Measurements from ENCODE around the gene FARP2.
"Not testable (repeated sequence)": the region's sequence is repeated elsewhere in the genome, so short reads cannot be mapped to it uniquely, and the experiment has no call there.

Gene FARP2

GRCh38 chr2:241503776-241504392 lies 147.8 kb downstream of the FARP2 start:
- no peaks in the 10 kb centered on the region for H3K27me3 ChIP-seq (ENCODE audit: control insufficient read depth, insufficient read depth, low read length)
- DNase-seq (ENCODE audit: low read depth, low spot score): no peak
- H3K9me3 ChIP-seq (ENCODE audit: control insufficient read depth, insufficient read depth, low read length): no peaks in the 10 kb centered on the region
- H3K36me3 ChIP-seq (ENCODE audit: control insufficient read depth, insufficient read depth, low read length): peaks cover 16% of the 10 kb centered on the region
- no CpG with 5 or more reads among the region's 12 CpGs for WGBS (ENCODE audit: insufficient coverage, insufficient read length)
- H3K27ac ChIP-seq (ENCODE audit: low read length): no peak overlapping the region
- H3K4me1 ChIP-seq (ENCODE audit: control insufficient read depth, insufficient read depth, low read length): no peaks in the 10 kb centered on the region; the same call in 1 of the 2 replicates
- no peak overlapping the region for H3K4me3 ChIP-seq (ENCODE audit: low read length)

- H3K27me3 ChIP-seq (ENCODE audit: control insufficient read depth, insufficient read depth, low read length): no peaks in the 10 kb centered on the region
- H3K9me3 ChIP-seq (ENCODE audit: control insufficient read depth, insufficient read depth, low read length): no peaks in the 10 kb centered on the region
- no peak for DNase-seq (ENCODE audit: low read depth, low spot score)
- no peak overlapping the region for H3K4me3 ChIP-seq (ENCODE audit: low read length)
- peaks cover 7% of the 10 kb centered on the region for H3K36me3 ChIP-seq (ENCODE audit: control insufficient read depth, insufficient read depth, low read length)
- peaks cover 6% of the 10 kb centered on the region for H3K4me1 ChIP-seq (ENCODE audit: control insufficient read depth, insufficient read depth, low read length)
- no peak overlapping the region for H3K27ac ChIP-seq (ENCODE audit: low read length)
- no CpG with 5 or more reads among the region's 15 CpGs for WGBS (ENCODE audit: insufficient coverage, insufficient read length)
Observed at GRCh38 chr2:241505086-241505780, 149.1 kb downstream of the FARP2 start.

- Histone ChIP-seq H3K9me3 (ENCODE audit: control insufficient read depth, insufficient read depth, low read length) (no peaks in the 10 kb centered on the region), H3K4me1 (ENCODE audit: control insufficient read depth, insufficient read depth, low read length) (peaks cover 6% of the 10 kb centered on the region), H3K27ac (ENCODE audit: low read length) (no peak overlapping the region), H3K36me3 (ENCODE audit: control insufficient read depth, insufficient read depth, low read length) (peaks cover 5% of the 10 kb centered on the region), H3K27me3 (ENCODE audit: control insufficient read depth, insufficient read depth, low read length) (no peaks in the 10 kb centered on the region), H3K4me3 (ENCODE audit: low read length) (no peak overlapping the region)
- WGBS (ENCODE audit: insufficient coverage, insufficient read length): no CpG with 5 or more reads among the region's 7 CpGs
- no peak for DNase-seq (ENCODE audit: low read depth, low spot score)
Observed at GRCh38 chr2:241505781-241506201, 149.7 kb downstream of the FARP2 start.

DNA sequence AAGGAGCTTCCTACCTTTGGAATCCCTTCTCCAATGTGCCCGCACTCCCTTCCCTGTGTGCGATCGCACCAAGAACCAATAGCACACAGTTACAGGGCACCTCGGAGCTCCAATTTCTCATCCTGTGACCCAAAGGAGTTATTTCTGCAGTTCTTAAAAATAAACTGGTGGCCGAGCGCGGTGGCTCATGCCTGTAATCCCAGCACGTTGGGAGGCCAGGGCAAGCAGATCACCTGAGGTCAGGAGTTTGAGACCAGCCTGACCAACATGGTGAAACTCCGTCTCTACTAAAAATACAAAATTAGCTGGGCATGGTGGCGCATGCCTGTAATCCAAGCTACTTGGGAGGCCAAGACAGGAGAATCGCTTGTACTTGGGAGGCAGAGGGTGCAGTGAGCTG lies 150.2 kb downstream of the FARP2 start:
- DNase-seq (ENCODE audit: low read depth, low spot score); H3K9me3 ChIP-seq (ENCODE audit: control insufficient read depth, insufficient read depth, low read length); H3K4me3 ChIP-seq (ENCODE audit: low read length); H3K4me1 ChIP-seq (ENCODE audit: control insufficient read depth, insufficient read depth, low read length); H3K27ac ChIP-seq (ENCODE audit: low read length); H3K36me3 ChIP-seq (ENCODE audit: control insufficient read depth, insufficient read depth, low read length); H3K27me3 ChIP-seq (ENCODE audit: control insufficient read depth, insufficient read depth, low read length): not testable (repeated sequence)
- no CpG with 5 or more reads among the region's 11 CpGs for WGBS (ENCODE audit: insufficient coverage, insufficient read length)

GRCh38 chr2:241506793-241507429 lies 150.8 kb downstream of the FARP2 start:
- peak overlapping the region; percentile 62; the same call in 1 of the 2 replicates for H3K4me3 ChIP-seq (ENCODE audit: low read length)
- no peaks in the 10 kb centered on the region for H3K27me3 ChIP-seq (ENCODE audit: control insufficient read depth, insufficient read depth, low read length)
- H3K9me3 ChIP-seq (ENCODE audit: control insufficient read depth, insufficient read depth, low read length): no peaks in the 10 kb centered on the region
- peaks cover 6% of the 10 kb centered on the region for H3K4me1 ChIP-seq (ENCODE audit: control insufficient read depth, insufficient read depth, low read length)
- no peak for DNase-seq (ENCODE audit: low read depth, low spot score)
- WGBS (ENCODE audit: insufficient coverage, insufficient read length): no CpG with 5 or more reads among the region's 19 CpGs
- H3K36me3 ChIP-seq (ENCODE audit: control insufficient read depth, insufficient read depth, low read length): no peaks in the 10 kb centered on the region
- no peak overlapping the region for H3K27ac ChIP-seq (ENCODE audit: low read length)

- DNase-seq (ENCODE audit: low read depth, low spot score): no peak
- Histone ChIP-seq H3K9me3 (ENCODE audit: control insufficient read depth, insufficient read depth, low read length) (no peaks in the 10 kb centered on the region), H3K36me3 (ENCODE audit: control insufficient read depth, insufficient read depth, low read length) (no peaks in the 10 kb centered on the region), H3K4me3 (ENCODE audit: low read length) (peak overlapping the region; percentile 62), H3K4me1 (ENCODE audit: control insufficient read depth, insufficient read depth, low read length) (peaks cover 6% of the 10 kb centered on the region), H3K27me3 (ENCODE audit: control insufficient read depth, insufficient read depth, low read length) (no peaks in the 10 kb centered on the region), H3K27ac (ENCODE audit: low read length) (no peak overlapping the region)
- no CpG with 5 or more reads among the region's 67 CpGs for WGBS (ENCODE audit: insufficient coverage, insufficient read length)
Observed at GRCh38 chr2:241507430-241508239, 151.6 kb downstream of the FARP2 start.

DNA sequence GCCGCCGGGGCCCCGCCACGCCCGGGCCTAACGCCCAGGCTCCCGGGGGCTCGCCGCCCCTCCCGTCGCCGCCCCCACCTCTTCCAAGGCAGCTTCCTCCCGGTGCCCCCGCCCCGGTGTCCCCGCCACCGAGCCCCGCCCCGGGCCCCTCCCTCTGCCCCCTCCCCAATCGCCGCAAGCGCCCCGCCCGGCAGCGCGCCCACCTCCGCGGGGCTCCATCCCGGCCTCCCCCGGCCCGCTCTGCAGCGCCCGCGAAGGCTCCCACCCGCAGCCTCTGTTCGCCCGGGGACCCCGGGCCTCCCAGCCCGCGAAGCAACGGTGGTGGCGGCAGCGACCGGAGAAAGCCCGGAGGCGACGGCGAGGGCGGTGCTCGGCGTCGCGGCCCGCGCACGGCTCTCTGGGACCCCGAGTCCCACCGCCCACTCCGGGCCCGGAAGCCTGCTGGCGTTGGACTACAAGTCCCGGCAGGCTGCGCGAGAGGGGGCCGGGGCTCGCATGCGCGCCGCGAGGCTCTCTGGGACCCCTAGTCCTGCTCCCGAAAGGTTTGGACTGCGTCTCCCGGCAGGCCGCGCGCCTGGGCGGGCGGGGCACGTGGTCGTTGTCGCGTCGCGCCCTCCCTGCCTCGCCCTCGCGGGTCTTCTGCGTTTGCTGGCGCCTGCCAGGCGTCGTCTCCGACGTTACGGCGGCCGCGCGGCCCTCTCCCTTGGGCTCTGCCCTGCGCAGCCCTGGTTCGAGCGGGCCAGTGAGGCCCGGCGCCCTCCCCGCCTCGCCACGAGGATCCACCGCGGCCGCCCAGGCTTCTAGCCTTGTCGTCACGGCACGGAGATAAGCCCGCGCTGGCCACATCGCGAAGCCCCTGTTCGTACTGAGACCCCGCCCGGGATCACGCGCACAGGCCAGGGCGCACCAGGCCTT lies 152.4 kb downstream of the FARP2 start, which contains the start of gene STK25:
TSS of gene STK25 (minus strand) at position 345 of the 915 bp plus-strand sequence. CDS start 549 bp downstream, outside the sequence.
- Histone ChIP-seq H3K4me1 (ENCODE audit: control insufficient read depth, insufficient read depth, low read length) (peaks cover 6% of the 10 kb centered on the region), H3K27ac (ENCODE audit: low read length) (no peak within 1 kb of the TSS), H3K27me3 (ENCODE audit: control insufficient read depth, insufficient read depth, low read length) (no peaks in the 10 kb centered on the region), H3K9me3 (ENCODE audit: control insufficient read depth, insufficient read depth, low read length) (no peaks in the 10 kb centered on the region), H3K4me3 (ENCODE audit: low read length) (peak within 1 kb of the TSS; percentile 62), H3K36me3 (ENCODE audit: control insufficient read depth, insufficient read depth, low read length) (no peaks in the 10 kb centered on the region)
- peak; percentile 94 for DNase-seq (ENCODE audit: low read depth, low spot score)
- no CpG with 5 or more reads among the region's 122 CpGs for WGBS (ENCODE audit: insufficient coverage, insufficient read length)

DNA sequence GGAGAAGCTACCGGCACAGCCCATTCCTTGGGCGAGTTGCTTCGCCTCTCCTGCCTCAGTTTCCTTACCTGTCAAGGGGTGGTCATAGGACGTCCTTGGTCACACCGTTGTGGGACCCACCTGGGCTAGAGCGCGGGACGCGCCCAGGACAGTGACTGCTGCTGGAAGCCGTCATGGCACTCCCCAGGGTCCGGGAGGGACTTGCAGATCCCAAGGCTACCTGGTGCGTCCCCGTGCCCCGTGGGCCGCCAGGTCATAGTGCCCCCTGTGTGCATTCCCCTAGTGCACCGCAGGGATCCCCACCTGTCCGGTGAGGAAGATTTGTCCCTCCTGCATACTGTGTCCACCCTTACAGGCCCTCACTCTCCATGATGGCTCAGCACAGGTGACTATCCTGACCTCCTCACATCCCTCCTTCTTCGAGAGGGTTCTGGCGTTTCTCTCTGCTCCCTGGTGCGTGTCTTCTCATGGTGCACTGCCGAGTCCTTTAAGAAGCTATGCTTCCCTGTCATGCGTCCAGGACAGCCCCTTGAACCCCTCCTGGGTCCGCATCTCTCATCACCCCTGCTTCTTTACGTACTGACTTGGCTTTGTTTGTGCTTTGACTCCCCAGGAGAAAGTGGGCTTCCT lies 153.2 kb downstream of the FARP2 start:
- DNase-seq (ENCODE audit: low read depth, low spot score): no peak
- Histone ChIP-seq H3K27me3 (ENCODE audit: control insufficient read depth, insufficient read depth, low read length) (no peaks in the 10 kb centered on the region), H3K4me1 (ENCODE audit: control insufficient read depth, insufficient read depth, low read length) (peaks cover 6% of the 10 kb centered on the region), H3K4me3 (ENCODE audit: low read length) (peak overlapping the region; percentile 43; the same call in 1 of the 2 replicates), H3K36me3 (ENCODE audit: control insufficient read depth, insufficient read depth, low read length) (no peaks in the 10 kb centered on the region), H3K9me3 (ENCODE audit: control insufficient read depth, insufficient read depth, low read length) (no peaks in the 10 kb centered on the region), H3K27ac (ENCODE audit: low read length) (no peak overlapping the region)
- WGBS (ENCODE audit: insufficient coverage, insufficient read length): no CpG with 5 or more reads among the region's 24 CpGs

GRCh38 chr2:241511091-241511741 lies 155.1 kb downstream of the FARP2 start:
- Histone ChIP-seq H3K9me3 (ENCODE audit: control insufficient read depth, insufficient read depth, low read length) (no peaks in the 10 kb centered on the region), H3K36me3 (ENCODE audit: control insufficient read depth, insufficient read depth, low read length) (no peaks in the 10 kb centered on the region), H3K4me3 (ENCODE audit: low read length) (no peak overlapping the region), H3K27ac (ENCODE audit: low read length) (no peak overlapping the region), H3K27me3 (ENCODE audit: control insufficient read depth, insufficient read depth, low read length) (no peaks in the 10 kb centered on the region), H3K4me1 (ENCODE audit: control insufficient read depth, insufficient read depth, low read length) (peaks cover 6% of the 10 kb centered on the region)
- no CpG with 5 or more reads among the region's 6 CpGs for WGBS (ENCODE audit: insufficient coverage, insufficient read length)
- DNase-seq (ENCODE audit: low read depth, low spot score): no peak
